ENCODE measurements around the gene HDDC3.
A peak's percentile ranks its signal among the peaks of the same experiment; 100 is the strongest.
"Not testable (repeated sequence)": the region's sequence is repeated elsewhere in the genome, so short reads cannot be mapped to it uniquely, and the experiment has no call there.

The HDDC3 gene

DNA sequence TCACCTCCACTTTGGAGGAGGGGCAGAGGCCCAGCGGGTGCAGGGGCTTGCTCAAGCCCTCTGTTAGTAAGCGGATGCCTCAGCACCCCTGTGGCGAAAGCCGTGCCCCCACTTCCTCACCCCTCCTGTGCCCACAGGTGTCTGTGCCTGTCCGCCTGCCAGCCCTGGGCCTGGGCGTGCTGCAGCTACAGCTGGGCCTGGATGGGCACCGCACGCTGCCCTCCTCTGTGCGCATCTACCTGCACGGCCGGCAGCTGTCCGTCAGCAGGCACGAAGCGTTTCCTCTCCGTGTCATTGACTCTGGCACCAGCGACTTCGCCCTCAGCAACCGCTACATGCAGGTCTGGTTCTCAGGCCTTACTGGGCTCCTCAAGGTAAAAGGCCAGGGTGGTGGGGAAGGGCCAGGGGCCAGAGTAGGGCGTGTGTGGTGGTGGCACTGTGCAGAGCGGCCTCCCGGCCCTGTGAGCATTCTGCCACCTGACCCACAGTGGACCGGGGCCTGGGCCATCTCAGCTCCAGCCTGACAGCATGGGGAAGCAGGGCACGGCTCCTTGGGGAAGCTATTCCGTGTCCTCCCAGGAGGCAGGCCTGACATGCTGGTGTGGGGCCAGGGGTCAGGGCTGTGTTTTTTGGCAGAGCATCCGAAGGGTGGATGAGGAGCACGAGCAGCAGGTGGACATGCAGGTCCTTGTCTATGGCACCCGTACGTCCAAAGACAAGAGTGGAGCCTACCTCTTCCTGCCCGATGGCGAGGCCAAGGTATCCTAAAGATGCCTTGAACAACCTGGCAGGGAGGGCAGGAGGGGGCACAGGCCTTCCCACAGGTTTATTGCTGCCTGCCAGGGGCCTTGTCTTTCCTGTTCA is 20.2 kb downstream of the HDDC3 start:
- Histone ChIP-seq H3K4me1 (ENCODE audit: control insufficient read depth in 5 of 5, insufficient read depth in 5 of 5, low read length in 5 of 5) (peaks cover 2 to 26% (median 12%) of the 10 kb centered on the region in 5 donors), H3K9me3 (ENCODE audit: control insufficient read depth in 5 of 5, low read length in 5 of 5) (no peaks in the 10 kb centered on the region), H3K4me3 (ENCODE audit: low read depth in 1 of 5, low read length in 5 of 5) (no peak overlapping the region), H3K27ac (ENCODE audit: low read depth, low read length) (no peak overlapping the region), H3K36me3 (ENCODE audit: control insufficient read depth in 5 of 5, insufficient read depth in 5 of 5, low read length in 5 of 5) (peaks cover 0 to 96% (median 89%) of the 10 kb centered on the region in 5 donors), H3K9ac (ENCODE audit: low read length in 5 of 5) (no peak overlapping the region), H3K27me3 (ENCODE audit: control insufficient read depth in 5 of 5, insufficient read depth in 4 of 5, low read length in 5 of 5) (no peaks in the 10 kb centered on the region)

GRCh38 chr15:90911302-90911623 is 21.1 kb downstream of the HDDC3 start:
- H3K9ac ChIP-seq (ENCODE audit: low read length in 5 of 5): no peak overlapping the region
- no peaks in the 10 kb centered on the region for H3K9me3 ChIP-seq (ENCODE audit: control insufficient read depth in 5 of 5, low read length in 5 of 5)
- H3K4me3 ChIP-seq (ENCODE audit: low read depth in 1 of 5, low read length in 5 of 5): no peak overlapping the region
- H3K36me3 ChIP-seq (ENCODE audit: control insufficient read depth in 5 of 5, insufficient read depth in 5 of 5, low read length in 5 of 5): peaks cover 0 to 96% (median 89%) of the 10 kb centered on the region in 5 donors
- no peaks in the 10 kb centered on the region for H3K27me3 ChIP-seq (ENCODE audit: control insufficient read depth in 5 of 5, insufficient read depth in 4 of 5, low read length in 5 of 5)
- H3K27ac ChIP-seq (ENCODE audit: low read depth, low read length): no peak overlapping the region
- peaks cover 2 to 28% (median 16%) of the 10 kb centered on the region in 5 donors for H3K4me1 ChIP-seq (ENCODE audit: control insufficient read depth in 5 of 5, insufficient read depth in 5 of 5, low read length in 5 of 5)

- H3K4me1 ChIP-seq (ENCODE audit: control insufficient read depth in 5 of 5, insufficient read depth in 5 of 5, low read length in 5 of 5): peaks cover 2 to 26% (median 20%) of the 10 kb centered on the region in 5 donors
- H3K27me3 ChIP-seq (ENCODE audit: control insufficient read depth in 5 of 5, insufficient read depth in 4 of 5, low read length in 5 of 5): no peaks in the 10 kb centered on the region
- H3K4me3 ChIP-seq (ENCODE audit: low read depth in 1 of 5, low read length in 5 of 5): no peak overlapping the region
- no peak overlapping the region for H3K9ac ChIP-seq (ENCODE audit: low read length in 5 of 5)
- H3K9me3 ChIP-seq (ENCODE audit: control insufficient read depth in 5 of 5, low read length in 5 of 5): no peaks in the 10 kb centered on the region
- H3K27ac ChIP-seq (ENCODE audit: low read depth, low read length): no peak overlapping the region
- peaks cover 0 to 96% (median 89%) of the 10 kb centered on the region in 5 donors for H3K36me3 ChIP-seq (ENCODE audit: control insufficient read depth in 5 of 5, insufficient read depth in 5 of 5, low read length in 5 of 5)
Measured at GRCh38 chr15:90910441-90911301, 21.7 kb downstream of the HDDC3 start.

DNA sequence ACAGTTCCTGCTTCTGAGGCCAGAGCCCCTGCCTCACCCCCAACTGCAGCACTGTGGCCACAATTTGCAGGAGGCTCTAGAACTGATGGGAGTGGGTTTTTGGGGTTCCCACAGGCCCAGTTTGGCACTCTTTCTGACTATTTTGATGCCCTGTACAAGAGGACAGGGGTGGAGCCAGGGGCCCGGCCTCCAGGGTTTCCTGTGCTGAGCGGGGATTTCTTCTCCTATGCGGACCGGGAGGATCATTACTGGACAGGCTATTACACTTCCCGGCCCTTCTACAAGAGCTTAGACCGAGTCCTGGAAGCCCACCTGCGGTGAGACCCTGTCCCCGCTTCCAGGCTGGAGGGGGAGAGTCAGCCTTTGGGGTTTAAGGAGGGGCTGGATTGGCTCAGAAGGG is 22.4 kb downstream of the HDDC3 start:
- H3K4me3 ChIP-seq (ENCODE audit: low read depth in 1 of 5, low read length in 5 of 5): no peak overlapping the region
- H3K4me1 ChIP-seq (ENCODE audit: control insufficient read depth in 5 of 5, insufficient read depth in 5 of 5, low read length in 5 of 5): peaks cover 2 to 32% (median 17%) of the 10 kb centered on the region in 5 donors
- H3K9ac ChIP-seq (ENCODE audit: low read length in 5 of 5): no peak overlapping the region
- no peaks in the 10 kb centered on the region for H3K27me3 ChIP-seq (ENCODE audit: control insufficient read depth in 5 of 5, insufficient read depth in 4 of 5, low read length in 5 of 5)
- peaks cover 0 to 96% (median 89%) of the 10 kb centered on the region in 5 donors for H3K36me3 ChIP-seq (ENCODE audit: control insufficient read depth in 5 of 5, insufficient read depth in 5 of 5, low read length in 5 of 5)
- no peak overlapping the region for H3K27ac ChIP-seq (ENCODE audit: low read depth, low read length)
- H3K9me3 ChIP-seq (ENCODE audit: control insufficient read depth in 5 of 5, low read length in 5 of 5): no peaks in the 10 kb centered on the region

DNA sequence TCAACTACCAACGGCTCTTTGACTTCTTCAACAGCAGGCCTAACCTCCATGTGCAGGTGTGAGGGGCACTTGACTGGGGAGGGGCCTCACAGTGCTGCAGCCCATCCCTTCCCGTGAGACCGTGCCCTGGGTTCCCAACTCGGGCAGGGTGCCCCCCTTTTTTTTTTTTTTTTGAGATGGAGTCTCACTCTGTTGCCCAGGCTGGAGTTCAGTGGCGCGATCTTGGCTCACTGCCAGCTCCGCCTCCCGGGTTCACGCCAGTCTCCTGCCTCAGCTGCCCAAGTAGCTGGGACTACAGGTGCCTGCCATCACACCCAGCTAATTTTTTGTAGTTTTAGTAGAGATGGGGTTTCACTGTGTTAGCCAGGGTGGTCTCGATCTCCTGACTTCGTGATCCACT is 22.9 kb downstream of the HDDC3 start:
- peaks cover 2 to 32% (median 18%) of the 10 kb centered on the region in 5 donors for H3K4me1 ChIP-seq (ENCODE audit: control insufficient read depth in 5 of 5, insufficient read depth in 5 of 5, low read length in 5 of 5)
- H3K9me3 ChIP-seq (ENCODE audit: control insufficient read depth in 5 of 5, low read length in 5 of 5): not testable (repeated sequence)

GRCh38 chr15:90907838-90908507 is 24.4 kb downstream of the HDDC3 start:
- Histone ChIP-seq H3K27ac (ENCODE audit: low read depth, low read length) (peak overlapping the region; percentile 32), H3K4me3 (ENCODE audit: low read depth in 1 of 5, low read length in 5 of 5) (no peak overlapping the region), H3K4me1 (ENCODE audit: control insufficient read depth in 5 of 5, insufficient read depth in 5 of 5, low read length in 5 of 5) (peaks cover 7 to 44% (median 29%) of the 10 kb centered on the region in 5 donors), H3K9ac (ENCODE audit: low read length in 5 of 5) (peak overlapping the region in 3 of 5 donors; percentile 26 to 46 (median 31)), H3K36me3 (ENCODE audit: control insufficient read depth in 5 of 5, insufficient read depth in 5 of 5, low read length in 5 of 5) (peaks cover 0 to 77% (median 72%) of the 10 kb centered on the region in 5 donors), H3K27me3 (ENCODE audit: control insufficient read depth in 5 of 5, insufficient read depth in 4 of 5, low read length in 5 of 5) (no peaks in the 10 kb centered on the region), H3K9me3 (ENCODE audit: control insufficient read depth in 5 of 5, low read length in 5 of 5) (no peaks in the 10 kb centered on the region)

More for the DNA sequence above, 22.9 kb downstream of the HDDC3 start:
- H3K36me3 ChIP-seq (ENCODE audit: control insufficient read depth in 5 of 5, insufficient read depth in 5 of 5, low read length in 5 of 5): peaks cover 0 to 92% (median 86%) of the 10 kb centered on the region in 5 donors
- H3K9ac ChIP-seq (ENCODE audit: low read length in 5 of 5); H3K27me3 ChIP-seq (ENCODE audit: control insufficient read depth in 5 of 5, insufficient read depth in 4 of 5, low read length in 5 of 5); H3K4me3 ChIP-seq (ENCODE audit: low read depth in 1 of 5, low read length in 5 of 5); H3K27ac ChIP-seq (ENCODE audit: low read depth, low read length): not testable (repeated sequence)

- no peak overlapping the region for H3K4me3 ChIP-seq (ENCODE audit: low read depth in 1 of 5, low read length in 5 of 5)
- no peaks in the 10 kb centered on the region for H3K27me3 ChIP-seq (ENCODE audit: control insufficient read depth in 5 of 5, insufficient read depth in 4 of 5, low read length in 5 of 5)
- peaks cover 7 to 44% (median 29%) of the 10 kb centered on the region in 5 donors for H3K4me1 ChIP-seq (ENCODE audit: control insufficient read depth in 5 of 5, insufficient read depth in 5 of 5, low read length in 5 of 5)
- H3K9ac ChIP-seq (ENCODE audit: low read length in 5 of 5): peak overlapping the region in 1 of 5 donors; percentile 31
- H3K36me3 ChIP-seq (ENCODE audit: control insufficient read depth in 5 of 5, insufficient read depth in 5 of 5, low read length in 5 of 5): peaks cover 0 to 69% (median 63%) of the 10 kb centered on the region in 5 donors
- H3K9me3 ChIP-seq (ENCODE audit: control insufficient read depth in 5 of 5, low read length in 5 of 5): no peaks in the 10 kb centered on the region
- H3K27ac ChIP-seq (ENCODE audit: low read depth, low read length): peak overlapping the region; percentile 32
Measured at GRCh38 chr15:90907051-90907660, 25.2 kb downstream of the HDDC3 start.

DNA sequence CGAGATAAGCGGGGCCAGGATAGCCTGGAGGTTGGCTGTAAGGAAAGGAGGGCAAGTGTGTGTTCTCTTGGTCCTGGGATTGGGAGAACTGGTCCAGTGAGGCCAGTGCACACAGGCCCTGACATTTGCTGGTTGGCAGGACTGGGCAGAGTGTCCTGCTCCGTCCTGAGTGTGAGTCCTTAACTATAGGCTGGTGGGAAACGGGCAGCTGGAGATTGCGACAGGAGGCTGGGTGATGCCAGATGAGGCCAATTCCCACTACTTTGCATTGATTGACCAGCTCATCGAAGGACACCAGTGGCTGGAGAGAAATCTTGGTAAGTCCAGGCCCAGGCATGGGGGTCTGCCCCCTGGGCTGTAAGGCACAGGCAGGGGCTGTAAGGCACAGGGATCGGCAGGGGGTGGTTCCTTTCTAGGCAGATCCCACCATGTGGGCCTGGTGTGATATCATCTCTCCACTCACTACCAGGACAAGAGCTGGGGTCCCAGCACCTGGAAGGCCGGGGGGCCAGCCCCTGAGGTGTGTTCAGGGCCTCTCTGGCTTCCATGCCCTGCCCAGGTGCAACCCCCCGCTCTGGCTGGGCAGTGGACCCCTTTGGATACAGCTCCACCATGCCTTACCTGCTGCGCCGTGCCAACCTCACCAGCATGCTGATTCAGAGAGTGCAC is 26.0 kb downstream of the HDDC3 start:
- Histone ChIP-seq H3K4me3 (ENCODE audit: low read depth in 1 of 5, low read length in 5 of 5) (no peak overlapping the region), H3K4me1 (ENCODE audit: control insufficient read depth in 5 of 5, insufficient read depth in 5 of 5, low read length in 5 of 5) (peaks cover 7 to 49% (median 35%) of the 10 kb centered on the region in 5 donors)

More for the DNA sequence above, 26.0 kb downstream of the HDDC3 start:
- no peak overlapping the region for H3K27ac ChIP-seq (ENCODE audit: low read depth, low read length)
- no peaks in the 10 kb centered on the region for H3K27me3 ChIP-seq (ENCODE audit: control insufficient read depth in 5 of 5, insufficient read depth in 4 of 5, low read length in 5 of 5)
- H3K36me3 ChIP-seq (ENCODE audit: control insufficient read depth in 5 of 5, insufficient read depth in 5 of 5, low read length in 5 of 5): peaks cover 0 to 61% (median 55%) of the 10 kb centered on the region in 5 donors
- no peak overlapping the region for H3K9ac ChIP-seq (ENCODE audit: low read length in 5 of 5)
- no peaks in the 10 kb centered on the region for H3K9me3 ChIP-seq (ENCODE audit: control insufficient read depth in 5 of 5, low read length in 5 of 5)

Measured in subcutaneous abdominal adipose tissue (tissue), 5 donors.